ENCODE results near the gene PPP2R5B. TPM values are rescaled to one million over a fixed set of nuclear protein-coding genes. Genes with fewer than 3 reads are reported as not detected.

Gene PPP2R5B
- total RNA-seq, 2 experiments from 2014 or later = 8.6 to 16.2 TPM

GRCh38 chr11:64878494-64879243, 45.8 kb upstream of the PPP2R5B start, which contains the start of gene EHD1:
Gene EHD1 (minus strand): TSS chr11:64878621. CDS start chr11:64878464, 157 bp downstream.
- H3K9me3 ChIP-seq (ENCODE audit: low read length) = no peaks in the 10 kb centered on the region
- DNase-seq (ENCODE audit: low spot score) = peak; percentile 100
- H3K36me3 ChIP-seq (ENCODE audit: insufficient read depth, low read length) = peaks cover 30% of the 10 kb centered on the region
- peak within 1 kb of the TSS; percentile 89 for H3K4me3 ChIP-seq (ENCODE audit: low read depth, low read length, poor library complexity, severe bottlenecking)
- intact Hi-C loops (cut with micrococcal nuclease; ENCODE audit: unreplicated experiment) = loop anchor here (5.0 kb wide), 1 partner anchor 136 kb away; the partner anchor contains the start of gene RASGRP2
- TF ChIP-seq EZH2phosphoT487 (IDR thresholded peaks at IDR 0.05; ENCODE audit: borderline replicate concordance, low read depth, low read length) (no peak), CTCF (conservative IDR thresholded peaks at IDR 0.05; ENCODE audit: low read length) (peak; percentile 72)
- H3K79me2 ChIP-seq (ENCODE audit: insufficient read depth, low read depth, low read length) = peaks cover 53% of the 10 kb centered on the region
- H2AFZ ChIP-seq (ENCODE audit: low read length) = no peak within 1 kb of the TSS
- H3K9me2 ChIP-seq (ENCODE audit: insufficient read depth, low read length) = no peaks in the 10 kb centered on the region
- H3K27ac ChIP-seq (ENCODE audit: low read depth, low read length, poor library complexity, severe bottlenecking) = peak within 1 kb of the TSS; percentile 97
- peaks cover 76% of the 10 kb centered on the region for H3K4me1 ChIP-seq (ENCODE audit: insufficient read depth, low read length, poor library complexity, severe bottlenecking)
- peaks cover 31% of the 10 kb centered on the region; the same call in 1 of the 2 replicates for H4K20me1 ChIP-seq (ENCODE audit: insufficient read depth, low read length)
- H3K4me2 ChIP-seq (ENCODE audit: low read length) = peak within 1 kb of the TSS; percentile 97
- BruUV-seq (replicated peaks) = TSS peak; percentile 86
- POLR2A ChIA-PET = interaction anchor here (0.7 to 8.8 kb wide), 4 partner anchors 9 to 28 kb away, joined by 3 to 115 read pairs (median 47); no protein-coding TSS in a partner anchor
- CTCF ChIA-PET (ENCODE audit: unreplicated experiment) = interaction anchor here (0.7 to 1.8 kb wide), 2 partner anchors 9 to 30 kb away, joined by 3 to 7 read pairs; no protein-coding TSS in a partner anchor

- H3K79me2 ChIP-seq (ENCODE audit: insufficient read depth, low read depth, low read length) = peaks cover 50% of the 10 kb centered on the region
- peaks cover 76% of the 10 kb centered on the region for H3K4me1 ChIP-seq (ENCODE audit: insufficient read depth, low read length, poor library complexity, severe bottlenecking)
- DNase-seq (ENCODE audit: low spot score) = no peak
- H3K4me3 ChIP-seq (ENCODE audit: low read depth, low read length, poor library complexity, severe bottlenecking) = peak overlapping the region; percentile 89
- H3K9me3 ChIP-seq (ENCODE audit: low read length) = no peaks in the 10 kb centered on the region
- intact Hi-C loops (cut with micrococcal nuclease; ENCODE audit: unreplicated experiment) = loop anchor here (5.0 kb wide), 1 partner anchor 137 kb away; the partner anchor contains the start of gene RASGRP2
- H4K20me1 ChIP-seq (ENCODE audit: insufficient read depth, low read length) = peaks cover 30% of the 10 kb centered on the region; the same call in 1 of the 2 replicates
- no peak overlapping the region for H2AFZ ChIP-seq (ENCODE audit: low read length)
- POLR2A ChIA-PET = interaction anchor here (1.3 to 8.8 kb wide), 2 partner anchors 10 to 17 kb away, joined by 4 to 115 read pairs; no protein-coding TSS in a partner anchor
- TF ChIP-seq EZH2phosphoT487 (IDR thresholded peaks at IDR 0.05; ENCODE audit: borderline replicate concordance, low read depth, low read length) (no peak), CTCF (conservative IDR thresholded peaks at IDR 0.05; ENCODE audit: low read length) (no peak)
- peak overlapping the region; percentile 80 for H3K27ac ChIP-seq (ENCODE audit: low read depth, low read length, poor library complexity, severe bottlenecking)
- H3K4me2 ChIP-seq (ENCODE audit: low read length) = peak overlapping the region; percentile 97
- BruUV-seq (replicated peaks) = no TSS peak
- H3K36me3 ChIP-seq (ENCODE audit: insufficient read depth, low read length) = peaks cover 27% of the 10 kb centered on the region
- no peaks in the 10 kb centered on the region for H3K9me2 ChIP-seq (ENCODE audit: insufficient read depth, low read length)
- CTCF ChIA-PET (ENCODE audit: unreplicated experiment) = no interaction called here
These were observed 45.1 kb upstream of the PPP2R5B start for GRCh38 chr11:64879244-64879900.

Measured in OCI-LY7 (cell line).